Astrocyte (in vitro differentiated cells and primary cell): ENCODE data around the gene FAM13C. TPM values are rescaled to one million over a fixed set of nuclear protein-coding genes. Genes with fewer than 3 reads are reported as not detected.

Experiments used
- DNase-seq: peaks from one replicate; pipeline ENCODE4 v3.0.0-alpha.2; 2010; ENCODE audit warnings: low read depth
- FAIRE-seq: peaks from 2 replicates; lab custom pipeline; 2011; peaks lifted over from hg19 to GRCh38; lab: Jason Lieb, UNC
- H2AFZ ChIP-seq: 2 replicates; pipeline ENCODE4 v1.6.0; 2012; ENCODE audit warnings: low read depth, low read length, inconsistent platforms
- H3K27ac ChIP-seq: 2 replicates; pipeline ENCODE4 v1.5.1; 2011; ENCODE audit warnings: low read depth, low read length, inconsistent platforms
- H3K27me3 ChIP-seq: 2 replicates; pipeline ENCODE4 v1.6.0; 2011; ENCODE audit warnings: low read length, inconsistent platforms; ENCODE audit not compliant: insufficient read depth
- H3K36me3 ChIP-seq: 2 replicates; pipeline ENCODE4 v1.5.1; 2011; ENCODE audit warnings: low read length, inconsistent platforms; ENCODE audit not compliant: insufficient read depth
- H3K4me1 ChIP-seq: 2 replicates; pipeline ENCODE4 v1.5.1; 2011; ENCODE audit warnings: low read length, inconsistent platforms; ENCODE audit not compliant: insufficient read depth
- H3K4me2 ChIP-seq: 2 replicates; pipeline ENCODE4 v1.6.0; 2012; ENCODE audit warnings: low read length, inconsistent platforms
- H3K4me3 ChIP-seq: 2 replicates; pipeline ENCODE4 v1.5.1; 2011; ENCODE audit warnings: low read depth, mild to moderate bottlenecking, low read length, inconsistent platforms; ENCODE audit not compliant: insufficient read depth
- H3K79me2 ChIP-seq: 2 replicates; pipeline ENCODE4 v1.6.0; 2012; ENCODE audit warnings: mild to moderate bottlenecking, low read length, inconsistent platforms; ENCODE audit not compliant: insufficient read depth
- H3K9ac ChIP-seq: 2 replicates; pipeline ENCODE4 v1.6.0; 2012; ENCODE audit warnings: mild to moderate bottlenecking, low read length, inconsistent platforms
- H3K9me3 ChIP-seq: 2 replicates; pipeline ENCODE4 v1.5.1; 2012; ENCODE audit warnings: low read depth, mild to moderate bottlenecking, low read length, inconsistent platforms; ENCODE audit not compliant: insufficient read depth
- H4K20me1 ChIP-seq: 2 replicates; pipeline ENCODE4 v1.6.0; 2012; ENCODE audit warnings: low read length, inconsistent platforms; ENCODE audit not compliant: insufficient read depth
- H3K27ac Mint-ChIP-seq: one replicate; pipeline ENCODE4 v1.8.0; 2021; ENCODE audit warnings: mild to moderate bottlenecking, mixed read lengths; ENCODE audit not compliant: unreplicated experiment
- H3K27me3 Mint-ChIP-seq: one replicate; pipeline ENCODE4 v1.8.0; 2021; ENCODE audit warnings: low read depth, mixed read lengths; ENCODE audit not compliant: unreplicated experiment
- H3K36me3 Mint-ChIP-seq: one replicate; pipeline ENCODE4 v1.8.0; 2021; ENCODE audit warnings: low read depth, mixed read lengths; ENCODE audit not compliant: unreplicated experiment
- H3K4me1 Mint-ChIP-seq: one replicate; pipeline ENCODE4 v1.8.0; 2021; ENCODE audit warnings: low read depth, mixed read lengths; ENCODE audit not compliant: unreplicated experiment
- H3K4me3 Mint-ChIP-seq: one replicate; pipeline ENCODE4 v1.8.0; 2021; ENCODE audit warnings: mild to moderate bottlenecking, moderate library complexity, mixed read lengths; ENCODE audit not compliant: unreplicated experiment
- H3K9me3 Mint-ChIP-seq: one replicate; pipeline ENCODE4 v1.8.0; 2021; ENCODE audit warnings: mild to moderate bottlenecking, mixed read lengths; ENCODE audit not compliant: unreplicated experiment
- CTCF ChIP-seq: IDR thresholded peaks from 2 replicates; pipeline ENCODE4 v1.5.1; 2011; ENCODE audit warnings: low read depth, mild to moderate bottlenecking, inconsistent platforms, low read length, moderate library complexity; ENCODE audit not compliant: insufficient read depth
- EZH2 ChIP-seq: IDR thresholded peaks from 2 replicates; pipeline ENCODE4 v1.6.1; 2012; ENCODE audit warnings: mild to moderate bottlenecking, low read length, inconsistent platforms; ENCODE audit not compliant: insufficient read depth
- total RNA-seq: library from RNA; stranded (reverse); gene quantifications from 2 replicates; pipeline ENCODE4 v1.2.1, GENCODE V29; 2021

FAM13C gene
- total RNA-seq, 1 donor from 2014 or later = 8.7 TPM

GRCh38 chr10:59331661-59332060 is 30.7 kb downstream of the FAM13C start:
- H3K36me3 Mint-ChIP-seq = no peaks in the 10 kb centered on the region

GRCh38 chr10:59325116-59325515 is 37.2 kb downstream of the FAM13C start:
- DNase-seq (no peak), FAIRE-seq (no peak)
- Histone ChIP-seq H4K20me1 (no peaks in the 10 kb centered on the region), H3K27me3 (no peaks in the 10 kb centered on the region), H3K4me3 (no peak overlapping the region), H3K4me1 (no peaks in the 10 kb centered on the region), H3K9me3 (no peaks in the 10 kb centered on the region), H2AFZ (no peak overlapping the region), H3K79me2 (no peaks in the 10 kb centered on the region), H3K4me2 (no peak overlapping the region), H3K27ac (no peak overlapping the region), H3K9ac (no peak overlapping the region), H3K36me3 (no peaks in the 10 kb centered on the region)
- Mint-ChIP-seq H3K27me3 (no peaks in the 10 kb centered on the region), H3K4me1 (peaks cover 2% of the 10 kb centered on the region), H3K4me3 (no peak overlapping the region), H3K9me3 (peaks cover 5% of the 10 kb centered on the region), H3K36me3 (peaks cover 12% of the 10 kb centered on the region), H3K27ac (no peak overlapping the region)
- TF ChIP-seq CTCF (no peak), EZH2 (no peak)

More at GRCh38 chr10:59331661-59332060, 30.7 kb downstream of the FAM13C start:
- no peak for DNase-seq
- no peaks in the 10 kb centered on the region for H3K79me2 ChIP-seq
- no peak overlapping the region for H3K4me2 ChIP-seq
- no peaks in the 10 kb centered on the region for H3K9me3 ChIP-seq
- H3K27me3 ChIP-seq = no peaks in the 10 kb centered on the region
- Mint-ChIP-seq H3K9me3 (no peaks in the 10 kb centered on the region), H3K4me3 (no peak overlapping the region), H3K27me3 (no peaks in the 10 kb centered on the region), H3K27ac (no peak overlapping the region), H3K4me1 (peaks cover 10% of the 10 kb centered on the region)
- H3K27ac ChIP-seq = no peak overlapping the region
- TF ChIP-seq EZH2 = no peak
- TF ChIP-seq CTCF = no peak
- no peak overlapping the region for H3K9ac ChIP-seq
- H2AFZ ChIP-seq = no peak overlapping the region
- no peak overlapping the region for H3K4me3 ChIP-seq
- no peaks in the 10 kb centered on the region for H4K20me1 ChIP-seq
- H3K36me3 ChIP-seq = no peaks in the 10 kb centered on the region
- peaks cover 5% of the 10 kb centered on the region for H3K4me1 ChIP-seq
- no peak for FAIRE-seq

GRCh38 chr10:59324597-59324996 is 37.8 kb downstream of the FAM13C start:
- Histone ChIP-seq H3K4me1 (no peaks in the 10 kb centered on the region), H3K79me2 (no peaks in the 10 kb centered on the region), H3K27me3 (no peaks in the 10 kb centered on the region), H3K9me3 (no peaks in the 10 kb centered on the region), H4K20me1 (no peaks in the 10 kb centered on the region), H3K4me3 (no peak overlapping the region), H3K27ac (no peak overlapping the region), H2AFZ (no peak overlapping the region), H3K4me2 (no peak overlapping the region), H3K36me3 (no peaks in the 10 kb centered on the region), H3K9ac (no peak overlapping the region)
- no peak overlapping the region for H3K4me3 Mint-ChIP-seq
- FAIRE-seq (no peak), DNase-seq (no peak)
- H3K9me3 Mint-ChIP-seq = peaks cover 5% of the 10 kb centered on the region
- no peak overlapping the region for H3K27ac Mint-ChIP-seq
- peaks cover 12% of the 10 kb centered on the region for H3K36me3 Mint-ChIP-seq
- no peak for TF ChIP-seq CTCF
- TF ChIP-seq EZH2 = no peak
- H3K27me3 Mint-ChIP-seq = no peaks in the 10 kb centered on the region
- peaks cover 2% of the 10 kb centered on the region for H3K4me1 Mint-ChIP-seq
